ENCODE measurements around the gene GLI1. TPM values are rescaled to one million over a fixed set of nuclear protein-coding genes. Genes with fewer than 3 reads are reported as not detected.

Gene GLI1
- polyA plus RNA-seq, 2 of the 4 experiments (the other 2 are of a cell fraction): 13.1 to 27.3 TPM

- ChIA-PET CTCF (interaction anchor here (0.7 to 9.7 kb wide), 8 partner anchors 8 to 252 kb away, joined by 4 to 240 read pairs (median 4); partner anchors contain the start of genes ARHGAP9, INHBE and MARS1), POLR2A (no interaction called here)
- no peaks in the 10 kb centered on the region for H3K9me3 ChIP-seq
- no peak for TF ChIP-seq FOSB (CRISPR knock-in tag; IDR thresholded peaks at IDR 0.05)
- TF ChIP-seq CBX2 (IDR thresholded peaks at IDR 0.05; ENCODE audit: borderline replicate concordance, low read depth): no peak
- peaks cover 5% of the 10 kb centered on the region for H3K4me1 ChIP-seq
- 79% methylated on average over 14 of the region's 14 CpGs for WGBS (ENCODE audit: missing lambda C conversion rate)
- no peak for FAIRE-seq
- DNase-seq (ENCODE audit: low read depth in 1 of 2, low spot score in 1 of 2): no peak
- no peak overlapping the region for H3K27ac ChIP-seq
- no peak overlapping the region for H3K4me2 ChIP-seq
- H3K4me3 ChIP-seq: no peak overlapping the region
- no peak for ATAC-seq
These were observed 6.3 kb downstream of the GLI1 start for GRCh38 chr12:57465747-57466505.

- WGBS (ENCODE audit: missing lambda C conversion rate): 86% methylated on average over 12 of the region's 12 CpGs
- no peak for FAIRE-seq
- CTCF ChIA-PET: interaction anchor here (1.4 kb wide), 1 partner anchor 10 kb away, joined by 5 read pairs; no protein-coding TSS in a partner anchor
These were observed 7.8 kb downstream of the GLI1 start for GRCh38 chr12:57467212-57467874.

GRCh38 chr12:57467915-57468314 lies 8.3 kb downstream of the GLI1 start:
- FAIRE-seq: no peak
- CTCF ChIA-PET: interaction anchor here (1.1 to 19.9 kb wide), 2 partner anchors 6 to 183 kb away, joined by 3 to 240 read pairs; partner anchors contain the start of gene GLI1

More at GRCh38 chr12:57467212-57467874, 7.8 kb downstream of the GLI1 start:
- ATAC-seq (no peak), DNase-seq (ENCODE audit: low read depth in 1 of 2, low spot score in 1 of 2) (no peak)
- Histone ChIP-seq H3K4me2 (no peak overlapping the region), H3K27ac (no peak overlapping the region), H3K4me3 (no peak overlapping the region), H3K9me3 (no peaks in the 10 kb centered on the region), H3K4me1 (peaks cover 5% of the 10 kb centered on the region)
- POLR2A ChIA-PET: no interaction called here
- TF ChIP-seq TP53 (CRISPR knock-in tag; IDR thresholded peaks at IDR 0.05) (no peak), JUN (IDR thresholded peaks at IDR 0.05) (no peak), ZNF302 (CRISPR knock-in tag; IDR thresholded peaks at IDR 0.05) (no peak), KDM5A (IDR thresholded peaks at IDR 0.05) (no peak), FOSB (CRISPR knock-in tag; IDR thresholded peaks at IDR 0.05) (no peak), ESRRA (IDR thresholded peaks at IDR 0.05; ENCODE audit: borderline replicate concordance, low read length) (no peak), PHF8 (IDR thresholded peaks at IDR 0.05; ENCODE audit: borderline replicate concordance, low read depth) (no peak), RCOR1 (IDR thresholded peaks at IDR 0.05; ENCODE audit: low read depth, low read length) (no peak), KDM1A (IDR thresholded peaks at IDR 0.05; ENCODE audit: low read depth) (no peak), ELK1 (IDR thresholded peaks at IDR 0.05; ENCODE audit: low read depth, low read length) (no peak), ZC3H11A (IDR thresholded peaks at IDR 0.05) (no peak), GATA3 (IDR thresholded peaks at IDR 0.05; ENCODE audit: borderline replicate concordance) (no peak)

More at GRCh38 chr12:57467915-57468314, 8.3 kb downstream of the GLI1 start:
- TF ChIP-seq FOSL2 (IDR thresholded peaks at IDR 0.05) (no peak), FOSL2 (CRISPR knock-in tag; IDR thresholded peaks at IDR 0.05) (no peak), GATA3 (IDR thresholded peaks at IDR 0.05; ENCODE audit: borderline replicate concordance) (no peak), MAZ (IDR thresholded peaks at IDR 0.05; ENCODE audit: borderline replicate concordance, low read depth, low read length) (no peak), CHD4 (IDR thresholded peaks at IDR 0.05; ENCODE audit: borderline replicate concordance) (no peak), ZSCAN20 (CRISPR knock-in tag; IDR thresholded peaks at IDR 0.05) (no peak), MAX (IDR thresholded peaks at IDR 0.05) (no peak), MYC (IDR thresholded peaks at IDR 0.05; ENCODE audit: borderline replicate concordance, low read length) (no peak), PHF8 (IDR thresholded peaks at IDR 0.05; ENCODE audit: borderline replicate concordance, low read depth) (no peak), SMC3 (IDR thresholded peaks at IDR 0.05) (no peak), HES2 (IDR thresholded peaks at IDR 0.05) (no peak), HEYL (CRISPR knock-in tag; IDR thresholded peaks at IDR 0.05) (no peak), HDAC2 (IDR thresholded peaks at IDR 0.05) (no peak)
- Histone ChIP-seq H3K4me3 (no peak overlapping the region), H3K4me1 (peaks cover 3% of the 10 kb centered on the region), H3K27ac (no peak overlapping the region), H3K4me2 (no peak overlapping the region), H3K9me3 (no peaks in the 10 kb centered on the region)
- POLR2A ChIA-PET: no interaction called here
- ATAC-seq (no peak), DNase-seq (ENCODE audit: low read depth in 1 of 2, low spot score in 1 of 2) (no peak)
- WGBS (ENCODE audit: missing lambda C conversion rate): 85% methylated on average over 11 of the region's 11 CpGs
